CD4-positive, alpha-beta T cell (primary cell): ENCODE data around the gene WBP2NL. TPM values are rescaled to one million over a fixed set of nuclear protein-coding genes. Genes with fewer than 3 reads are reported as not detected.

Experiments
- ATAC-seq: fragments of 200-7000 bp; cut with Tn5 transposase; one replicate; pipeline ENCODE4 v1.10.0; 2022; ENCODE audit warnings: mild to moderate bottlenecking; ENCODE audit not compliant: poor library complexity
- CTCF ChIA-PET: fragments of 350-600 bp; sonication (Branson Sonifier 250); formaldehyde crosslinking; loops from one replicate; lab custom pipeline; 2021; ENCODE audit warnings: antibody characterized with exemption, inconsistent platforms; lab: Charles Lee
- POLR2A ChIA-PET: fragments of 350-600 bp; sonication (Branson Sonifier 250); formaldehyde crosslinking; loops from one replicate; lab custom pipeline; 2021; ENCODE audit warnings: antibody characterized with exemption, inconsistent platforms; lab: Charles Lee
- DNase-seq, 14 experiments: peaks; one replicate each; pipeline ENCODE4 v3.0.0-alpha.2; 2013 to 2020; ENCODE audit warnings: mixed read lengths in 2 of 14
- H3K27ac ChIP-seq, 2 donors: one replicate each; pipeline versions ENCODE4 v1.5.1 to v1.7.0; 2013; ENCODE audit warnings: low read length in 2 of 2, low read depth in 1 of 2, mild to moderate bottlenecking in 1 of 2
- H3K27me3 ChIP-seq, 2 experiments: 1 replicate in 1 of 2; 2 replicates in 1 of 2; pipeline versions ENCODE4 v1.6.1 to v1.7.0; 2013; ENCODE audit warnings: low read length in 2 of 2, control low read depth in 1 of 2, mild to moderate bottlenecking in 1 of 2, moderate library complexity in 1 of 2; ENCODE audit not compliant: insufficient read depth in 2 of 2, control insufficient read depth in 1 of 2
- H3K36me3 ChIP-seq: one replicate; pipeline ENCODE4 v1.6.1; 2013; ENCODE audit warnings: low read length, control low read depth; ENCODE audit not compliant: insufficient read depth
- H3K4me1 ChIP-seq: one replicate; pipeline ENCODE4 v1.6.1; 2013; ENCODE audit warnings: low read length, control low read depth; ENCODE audit not compliant: insufficient read depth
- H3K4me3 ChIP-seq: one replicate; pipeline ENCODE4 v1.5.1; 2013; ENCODE audit warnings: mild to moderate bottlenecking, low read length, moderate library complexity
- H3K9me3 ChIP-seq, 2 experiments: 1 replicate in 1 of 2; 2 replicates in 1 of 2; pipeline versions ENCODE4 v1.6.1 to v1.7.0; 2013; ENCODE audit warnings: low read length in 2 of 2, mild to moderate bottlenecking in 2 of 2, control low read depth in 1 of 2, moderate library complexity in 1 of 2; ENCODE audit not compliant: control insufficient read depth in 1 of 2, insufficient read depth in 1 of 2
- H3K27ac Mint-ChIP-seq: one replicate; pipeline ENCODE4 v1.8.0; 2020; ENCODE audit warnings: mixed read lengths
- H3K27me3 Mint-ChIP-seq: one replicate; pipeline ENCODE4 v1.8.0; 2021; ENCODE audit warnings: mixed read lengths
- H3K36me3 Mint-ChIP-seq: one replicate; pipeline ENCODE4 v1.8.0; 2021; ENCODE audit warnings: low read depth, mixed read lengths
- H3K4me1 Mint-ChIP-seq: one replicate; pipeline ENCODE4 v1.8.0; 2021; ENCODE audit warnings: low read depth, mixed read lengths
- H3K4me3 Mint-ChIP-seq: one replicate; pipeline ENCODE4 v1.8.0; 2020; ENCODE audit warnings: mild to moderate bottlenecking, mixed read lengths
- H3K9me3 Mint-ChIP-seq: one replicate; pipeline ENCODE4 v1.8.0; 2020; ENCODE audit warnings: mixed read lengths
- CTCF ChIP-seq: fragments of 200-600 bp; IDR thresholded peaks from one replicate; pipeline ENCODE4 v1.8.0; 2022; ENCODE audit warnings: antibody characterized with exemption, mild to moderate bottlenecking
- intact Hi-C, 2 experiments: fragments of 100-400 bp; cut with DNase I in 1 of 2; cut with micrococcal nuclease in 1 of 2; formaldehyde crosslinking; loops; one replicate each; pipeline versions ENCODE4 v1.15.1 to v1.9.0; 2023 to 2025; cut with DNase I, micrococcal nuclease
- total RNA-seq, 174 experiments: library from RNA in 2 of 174; stranded (reverse) in 2 of 174; gene quantifications; one replicate each; pipeline ENCODE4 v1.2.3 and lab custom pipeline; 2021 to 2026

WBP2NL gene
- total RNA-seq, 2 experiments from 2014 or later = 0.38 to 1.7 TPM

- no peak overlapping the region for H3K27ac ChIP-seq
- no peaks in the 10 kb centered on the region for H3K36me3 ChIP-seq
- Mint-ChIP-seq H3K36me3 (peaks cover 7% of the 10 kb centered on the region), H3K9me3 (no peaks in the 10 kb centered on the region), H3K4me1 (peaks cover 61% of the 10 kb centered on the region), H3K27me3 (no peaks in the 10 kb centered on the region), H3K4me3 (peak overlapping the region; percentile 74), H3K27ac (no peak overlapping the region)
- TF ChIP-seq CTCF = no peak
- H3K9me3 ChIP-seq = no peaks in the 10 kb centered on the region
- ATAC-seq = no peak
- intact Hi-C loops = loop anchor here (5.0 to 10.0 kb wide), 3 partner anchors 76 to 541 kb away; partner anchors contain the start of genes POLDIP3 (in 1 of the 2) and WBP2NL (in 1 of the 2)
- CTCF ChIA-PET = no interaction called here
- POLR2A ChIA-PET = no interaction called here
- H3K4me1 ChIP-seq = peaks cover 62% of the 10 kb centered on the region
- no peak for DNase-seq
- peak overlapping the region; percentile 60 for H3K4me3 ChIP-seq
- no peaks in the 10 kb centered on the region for H3K27me3 ChIP-seq
Measured at GRCh38 chr22:42073621-42074041, 75.0 kb downstream of the WBP2NL start.

- peak within 1 kb of the TSS; percentile 60 for H3K4me3 ChIP-seq
- no peak within 1 kb of the TSS for H3K27ac ChIP-seq
- H3K27me3 ChIP-seq = no peaks in the 10 kb centered on the region
- Mint-ChIP-seq H3K27me3 (no peaks in the 10 kb centered on the region), H3K27ac (peak within 1 kb of the TSS; percentile 77), H3K9me3 (no peaks in the 10 kb centered on the region), H3K4me1 (peaks cover 63% of the 10 kb centered on the region), H3K36me3 (peaks cover 5% of the 10 kb centered on the region), H3K4me3 (peak within 1 kb of the TSS; percentile 77)
- ChIA-PET CTCF (no interaction called here), POLR2A (interaction anchor here (1.7 kb wide), 1 partner anchor 16 kb away, joined by 19 read pairs; the partner anchor contains the start of gene NDUFA6)
- H3K9me3 ChIP-seq = no peaks in the 10 kb centered on the region
- intact Hi-C loops = loop anchor here (5.0 to 10.0 kb wide), 3 partner anchors 77 to 541 kb away; partner anchors contain the start of genes POLDIP3 (in 1 of the 2) and WBP2NL (in 1 of the 2)
- H3K36me3 ChIP-seq = no peaks in the 10 kb centered on the region
- ATAC-seq (no peak), DNase-seq (peak in 13 of 14 experiments; percentile 27 to 78 (median 52))
- peaks cover 65% of the 10 kb centered on the region for H3K4me1 ChIP-seq
- TF ChIP-seq CTCF = peak; percentile 50
Measured at GRCh38 chr22:42074132-42074811, 75.7 kb downstream of the WBP2NL start, which contains the start of gene PHETA2. Gene PHETA2, plus strand, starts transcription at chr22:42074248. Its CDS starts 3,046 bp downstream, at chr22:42077294.

- no peaks in the 10 kb centered on the region for H3K9me3 ChIP-seq
- H3K4me1 ChIP-seq = peaks cover 62% of the 10 kb centered on the region
- Mint-ChIP-seq H3K27me3 (no peaks in the 10 kb centered on the region), H3K4me3 (peak overlapping the region; percentile 77), H3K36me3 (peaks cover 13% of the 10 kb centered on the region), H3K4me1 (peaks cover 61% of the 10 kb centered on the region), H3K9me3 (no peaks in the 10 kb centered on the region), H3K27ac (peak overlapping the region; percentile 77)
- intact Hi-C loops = loop anchor here (5.0 to 10.0 kb wide), 4 partner anchors 78 to 540 kb away; partner anchors contain the start of genes POLDIP3 (in 1 of the 2) and WBP2NL (in 1 of the 2)
- POLR2A ChIA-PET = interaction anchor here (0.6 to 1.7 kb wide), 2 partner anchors 16 to 261 kb away, joined by 3 to 19 read pairs; partner anchors contain the start of gene NDUFA6
- ATAC-seq = no peak
- DNase-seq = peak in 1 of 14 experiments; percentile 17
- CTCF ChIA-PET = interaction anchor here (3.1 kb wide), 1 partner anchor 15 kb away, joined by 11 read pairs; the partner anchor contains the start of gene NDUFA6
- H3K36me3 ChIP-seq = no peaks in the 10 kb centered on the region
- H3K27me3 ChIP-seq = no peaks in the 10 kb centered on the region
- H3K4me3 ChIP-seq = peak overlapping the region; percentile 60
- no peak for TF ChIP-seq CTCF
- H3K27ac ChIP-seq = no peak overlapping the region
Measured at GRCh38 chr22:42074846-42075676, 76.5 kb downstream of the WBP2NL start.
